Measurements from ENCODE around the gene CFAP97.
"Not testable (repeated sequence)": the region's sequence is repeated elsewhere in the genome, so short reads cannot be mapped to it uniquely, and the experiment has no call there.

Gene CFAP97

DNA sequence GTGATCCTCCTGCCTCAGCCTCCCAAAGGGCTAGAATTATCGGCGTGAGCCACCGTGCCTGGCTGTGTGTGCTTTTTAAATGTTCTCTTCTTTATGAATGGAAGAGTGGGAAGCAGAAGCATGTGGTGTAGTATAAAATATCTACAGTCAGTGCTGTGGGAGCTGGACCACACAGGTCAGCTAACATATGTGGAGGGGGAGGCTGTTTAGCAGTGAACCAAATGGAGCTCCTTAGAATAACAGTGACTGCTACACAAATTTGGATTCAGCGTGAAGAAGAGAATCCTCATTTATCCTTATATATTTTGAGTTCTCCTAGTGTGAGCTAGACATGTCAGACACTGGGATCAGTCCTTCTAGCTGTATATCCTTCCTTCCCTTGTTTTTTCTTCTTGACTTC is 8.8 kb upstream of the CFAP97 start:
- H3K27me3 ChIP-seq (ENCODE audit: insufficient read depth, insufficient read length) = peaks cover 18% of the 10 kb centered on the region
- TF ChIP-seq YY1 (IDR thresholded peaks at IDR 0.05; ENCODE audit: insufficient read depth, insufficient read length) (no peak), SUZ12 (IDR thresholded peaks at IDR 0.05; ENCODE audit: extremely low read depth, insufficient read depth, insufficient read length) (no peak), ZNF274 (IDR thresholded peaks at IDR 0.05; ENCODE audit: low read depth, low read length) (no peak)
- no peaks in the 10 kb centered on the region for H3K36me3 ChIP-seq (ENCODE audit: insufficient read depth, insufficient read length, low read length)
- H3K9ac ChIP-seq (ENCODE audit: insufficient read length, low read depth) = no peak overlapping the region
- no peaks in the 10 kb centered on the region for H3K9me3 ChIP-seq (ENCODE audit: insufficient read depth, low read length)
- no peak for DNase-seq (ENCODE audit: low read depth, low spot score)
- no peaks in the 10 kb centered on the region for H3K4me1 ChIP-seq (ENCODE audit: insufficient read depth, insufficient read length)
- no peak overlapping the region for H3K4me3 ChIP-seq (ENCODE audit: insufficient read length, low read depth)

DNA sequence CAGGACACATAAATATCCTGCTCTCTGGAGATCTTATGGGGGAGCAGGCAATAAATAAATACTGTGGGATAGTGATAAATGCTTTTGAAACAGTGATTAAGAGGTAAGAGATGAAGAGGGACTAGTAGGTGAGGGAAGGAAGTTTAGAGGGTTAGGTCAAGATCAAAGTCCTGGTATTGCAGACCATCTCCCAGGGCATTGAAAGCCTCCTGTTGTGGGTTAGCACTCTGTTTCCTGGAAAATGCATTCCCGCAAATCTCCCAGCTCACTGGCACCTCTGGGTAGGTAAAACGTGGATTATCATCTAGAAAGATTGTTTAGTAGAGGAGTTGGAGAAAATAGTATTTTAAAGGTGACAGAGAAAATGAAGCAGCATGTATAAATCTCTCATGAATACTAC is 7.8 kb upstream of the CFAP97 start:
- Histone ChIP-seq H3K4me1 (ENCODE audit: insufficient read depth, insufficient read length) (no peaks in the 10 kb centered on the region), H3K9ac (ENCODE audit: insufficient read length, low read depth) (no peak overlapping the region), H3K36me3 (ENCODE audit: insufficient read depth, insufficient read length, low read length) (no peaks in the 10 kb centered on the region), H3K9me3 (ENCODE audit: insufficient read depth, low read length) (no peaks in the 10 kb centered on the region), H3K4me3 (ENCODE audit: insufficient read length, low read depth) (no peak overlapping the region), H3K27me3 (ENCODE audit: insufficient read depth, insufficient read length) (peaks cover 18% of the 10 kb centered on the region)
- no peak for DNase-seq (ENCODE audit: low read depth, low spot score)
- TF ChIP-seq SUZ12 (IDR thresholded peaks at IDR 0.05; ENCODE audit: extremely low read depth, insufficient read depth, insufficient read length) (no peak), YY1 (IDR thresholded peaks at IDR 0.05; ENCODE audit: insufficient read depth, insufficient read length) (no peak), ZNF274 (IDR thresholded peaks at IDR 0.05; ENCODE audit: low read depth, low read length) (no peak)

DNA sequence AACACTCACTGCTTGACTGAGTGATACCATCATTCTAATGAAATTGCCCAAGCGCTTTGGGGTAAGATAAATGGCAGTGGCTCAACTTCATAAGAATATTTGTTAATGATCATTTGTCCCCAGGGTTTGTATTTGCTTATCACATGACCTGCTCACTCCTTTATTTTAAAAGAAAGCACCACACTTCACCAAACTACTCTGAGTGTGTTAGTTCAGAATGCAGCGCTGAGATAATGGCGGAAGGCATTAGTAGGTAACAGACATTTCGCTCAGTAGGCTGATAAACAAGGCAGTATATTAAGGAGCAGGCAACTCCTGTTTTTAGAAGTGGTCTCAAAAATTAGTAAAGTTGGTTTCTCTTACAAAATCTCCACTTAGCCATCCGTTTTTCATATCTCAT is 7.2 kb upstream of the CFAP97 start:
- Histone ChIP-seq H3K9ac (ENCODE audit: insufficient read length, low read depth) (no peak overlapping the region), H3K4me1 (ENCODE audit: insufficient read depth, insufficient read length) (no peaks in the 10 kb centered on the region), H3K36me3 (ENCODE audit: insufficient read depth, insufficient read length, low read length) (no peaks in the 10 kb centered on the region), H3K4me3 (ENCODE audit: insufficient read length, low read depth) (peak overlapping the region; percentile 59), H3K27me3 (ENCODE audit: insufficient read depth, insufficient read length) (peaks cover 18% of the 10 kb centered on the region), H3K9me3 (ENCODE audit: insufficient read depth, low read length) (no peaks in the 10 kb centered on the region)
- no peak for DNase-seq (ENCODE audit: low read depth, low spot score)
- TF ChIP-seq ZNF274 (IDR thresholded peaks at IDR 0.05; ENCODE audit: low read depth, low read length) = no peak
- no peak for TF ChIP-seq YY1 (IDR thresholded peaks at IDR 0.05; ENCODE audit: insufficient read depth, insufficient read length)
- no peak for TF ChIP-seq SUZ12 (IDR thresholded peaks at IDR 0.05; ENCODE audit: extremely low read depth, insufficient read depth, insufficient read length)

DNA sequence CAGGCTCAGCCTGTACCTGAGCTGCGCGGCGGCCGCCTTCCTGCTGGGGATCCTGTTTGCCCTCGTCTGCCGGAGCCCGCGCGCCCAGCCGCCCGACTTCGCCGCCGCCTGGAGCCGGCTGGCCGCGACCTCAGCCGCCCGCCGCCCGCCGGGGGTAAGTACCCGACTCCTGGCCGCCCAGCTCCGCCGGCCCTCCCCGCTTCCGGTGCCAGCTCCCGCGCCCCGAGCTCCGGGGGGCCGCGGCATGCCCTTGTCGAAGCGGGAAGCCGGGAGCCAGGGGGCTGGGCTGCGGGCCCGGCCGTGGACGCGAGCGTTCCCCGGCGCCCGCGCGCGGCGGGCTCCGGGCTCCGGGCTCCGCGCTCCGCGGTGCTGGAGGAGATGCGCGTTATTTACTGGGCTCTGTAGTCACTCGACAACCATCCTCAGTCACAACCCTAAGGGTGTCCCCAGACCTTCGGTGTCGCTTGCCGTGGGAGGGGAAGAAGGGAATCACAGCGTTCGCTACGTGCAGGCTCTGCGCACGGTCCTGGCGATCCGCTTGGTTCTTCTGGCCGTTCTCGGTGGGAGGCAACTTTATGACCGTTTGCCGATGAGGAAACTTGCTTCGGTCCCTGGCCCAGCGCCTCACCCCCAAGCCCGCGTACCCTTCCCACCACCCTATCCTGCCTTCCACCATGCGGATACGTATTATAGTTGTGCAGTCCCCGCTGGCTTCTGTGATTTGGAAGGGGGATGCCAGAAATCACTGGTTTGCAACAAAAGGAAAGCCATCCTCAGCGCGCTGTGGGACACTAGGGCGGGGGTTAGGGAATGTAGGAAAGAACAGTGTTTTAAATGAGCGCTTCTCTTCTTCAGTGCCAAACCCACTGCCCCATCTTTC is 6.5 kb upstream of the CFAP97 start:
- DNase-seq (ENCODE audit: low read depth, low spot score) = no peak
- H3K9me3 ChIP-seq (ENCODE audit: insufficient read depth, low read length) = no peaks in the 10 kb centered on the region

DNA sequence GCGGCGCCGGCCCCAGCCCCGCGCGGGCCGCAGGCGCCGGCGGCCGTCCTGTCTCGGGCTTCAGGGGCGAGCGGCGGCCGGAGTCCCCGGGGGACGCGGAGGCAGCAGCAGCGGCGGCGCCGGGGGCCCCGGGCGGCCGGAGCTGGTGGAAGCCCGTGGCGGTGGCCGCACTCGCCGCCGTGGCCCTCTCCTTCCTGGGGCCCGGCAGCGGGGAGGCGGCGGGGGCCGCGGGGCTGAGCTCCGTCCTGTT is 6.0 kb upstream of the CFAP97 start:
- not testable (repeated sequence) for H3K9me3 ChIP-seq (ENCODE audit: insufficient read depth, low read length); H3K4me1 ChIP-seq (ENCODE audit: insufficient read depth, insufficient read length); H3K36me3 ChIP-seq (ENCODE audit: insufficient read depth, insufficient read length, low read length); H3K9ac ChIP-seq (ENCODE audit: insufficient read length, low read depth); DNase-seq (ENCODE audit: low read depth, low spot score)
- Histone ChIP-seq H3K4me3 (ENCODE audit: insufficient read length, low read depth) (peak overlapping the region; percentile 59), H3K27me3 (ENCODE audit: insufficient read depth, insufficient read length) (peaks cover 20% of the 10 kb centered on the region)

More for the DNA sequence above, 6.5 kb upstream of the CFAP97 start:
- peak overlapping the region; percentile 59 for H3K4me3 ChIP-seq (ENCODE audit: insufficient read length, low read depth)
- H3K9ac ChIP-seq (ENCODE audit: insufficient read length, low read depth) = peak overlapping the region; percentile 74
- TF ChIP-seq ZNF274 (IDR thresholded peaks at IDR 0.05; ENCODE audit: low read depth, low read length) = no peak
- TF ChIP-seq SUZ12 (IDR thresholded peaks at IDR 0.05; ENCODE audit: extremely low read depth, insufficient read depth, insufficient read length) = no peak
- no peak for TF ChIP-seq YY1 (IDR thresholded peaks at IDR 0.05; ENCODE audit: insufficient read depth, insufficient read length)
- H3K4me1 ChIP-seq (ENCODE audit: insufficient read depth, insufficient read length) = no peaks in the 10 kb centered on the region
- no peaks in the 10 kb centered on the region for H3K36me3 ChIP-seq (ENCODE audit: insufficient read depth, insufficient read length, low read length)
- peaks cover 18% of the 10 kb centered on the region for H3K27me3 ChIP-seq (ENCODE audit: insufficient read depth, insufficient read length)

DNA sequence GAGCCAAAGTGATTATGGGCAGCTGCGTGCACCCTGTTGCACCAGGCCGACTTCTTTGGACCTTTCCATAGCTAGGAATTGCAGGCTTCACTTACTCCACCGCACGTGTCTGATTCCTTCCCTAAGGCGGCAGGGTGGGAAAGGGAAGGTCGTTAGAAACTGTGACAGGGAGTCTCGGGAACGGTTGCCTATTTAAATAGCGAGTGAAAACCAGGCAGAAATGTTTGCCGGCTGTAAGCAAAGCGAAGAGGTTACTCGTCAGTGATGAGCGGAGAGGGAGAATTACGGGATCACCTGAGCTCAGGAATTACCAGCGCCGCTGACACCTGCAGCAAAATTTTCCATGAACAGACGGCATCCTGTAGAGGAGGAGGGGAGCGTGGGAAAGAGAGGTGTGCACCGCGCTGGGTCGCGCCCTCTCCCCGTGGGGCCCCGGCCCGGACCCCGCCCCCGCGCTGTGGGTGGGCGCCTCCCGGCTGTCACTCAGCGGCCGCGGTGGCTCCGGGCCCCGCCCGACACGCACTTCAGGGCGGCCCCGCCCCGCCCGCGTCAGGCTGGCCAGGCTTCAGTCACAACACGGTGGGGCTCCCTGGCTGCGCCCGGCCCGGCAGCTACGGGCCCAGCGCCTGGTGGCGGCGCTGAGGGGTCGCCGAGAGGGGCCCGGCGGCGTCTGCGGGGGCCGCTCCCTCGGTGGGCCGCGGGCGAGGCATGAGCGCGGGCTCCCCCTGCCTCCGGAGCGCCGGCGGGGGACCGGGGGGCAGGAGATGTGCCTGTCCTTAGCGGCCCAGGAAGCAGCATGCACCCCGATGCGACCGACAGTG is 5.4 kb upstream of the CFAP97 start, which contains the start of gene SNX25:
TSS of gene SNX25 (plus strand) at position 568 of the 821 bp plus-strand sequence. CDS start at position 797, 229 bp downstream.
- Histone ChIP-seq H3K9ac (ENCODE audit: insufficient read length, low read depth) (peak within 1 kb of the TSS; percentile 74), H3K36me3 (ENCODE audit: insufficient read depth, insufficient read length, low read length) (no peaks in the 10 kb centered on the region), H3K27me3 (ENCODE audit: insufficient read depth, insufficient read length) (peaks cover 23% of the 10 kb centered on the region), H3K9me3 (ENCODE audit: insufficient read depth, low read length) (no peaks in the 10 kb centered on the region), H3K4me1 (ENCODE audit: insufficient read depth, insufficient read length) (no peaks in the 10 kb centered on the region), H3K4me3 (ENCODE audit: insufficient read length, low read depth) (peak within 1 kb of the TSS; percentile 59)
- DNase-seq (ENCODE audit: low read depth, low spot score) = peak; percentile 52
- TF ChIP-seq SUZ12 (IDR thresholded peaks at IDR 0.05; ENCODE audit: extremely low read depth, insufficient read depth, insufficient read length) (no peak), YY1 (IDR thresholded peaks at IDR 0.05; ENCODE audit: insufficient read depth, insufficient read length) (no peak), ZNF274 (IDR thresholded peaks at IDR 0.05; ENCODE audit: low read depth, low read length) (no peak)

DNA sequence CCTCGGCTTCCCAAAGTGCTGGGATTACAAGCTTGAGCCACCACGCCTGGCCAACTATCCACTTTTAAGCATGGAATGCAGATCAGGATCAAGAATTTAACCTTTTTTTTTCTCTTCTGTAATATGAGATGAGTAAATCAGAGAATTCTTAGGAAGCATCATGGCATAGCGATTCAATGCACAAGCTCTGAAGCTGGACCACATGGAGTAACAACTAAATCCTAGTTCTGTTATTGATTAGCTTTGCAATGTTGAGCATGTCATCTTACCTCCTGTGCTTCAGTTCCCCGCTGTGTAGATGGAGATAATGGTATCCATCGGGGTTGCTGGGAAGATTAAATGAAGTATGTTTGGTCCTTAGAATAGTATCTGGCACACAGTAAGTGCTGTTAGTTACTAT is 3.7 kb upstream of the CFAP97 start:
- TF ChIP-seq YY1 (IDR thresholded peaks at IDR 0.05; ENCODE audit: insufficient read depth, insufficient read length) = no peak
- TF ChIP-seq SUZ12 (IDR thresholded peaks at IDR 0.05; ENCODE audit: extremely low read depth, insufficient read depth, insufficient read length) = no peak
- no peak for TF ChIP-seq ZNF274 (IDR thresholded peaks at IDR 0.05; ENCODE audit: low read depth, low read length)
- no peak overlapping the region for H3K4me3 ChIP-seq (ENCODE audit: insufficient read length, low read depth)
- no peaks in the 10 kb centered on the region for H3K36me3 ChIP-seq (ENCODE audit: insufficient read depth, insufficient read length, low read length)
- peaks cover 23% of the 10 kb centered on the region for H3K27me3 ChIP-seq (ENCODE audit: insufficient read depth, insufficient read length)
- no peak for DNase-seq (ENCODE audit: low read depth, low spot score)
- no peaks in the 10 kb centered on the region for H3K9me3 ChIP-seq (ENCODE audit: insufficient read depth, low read length)
- no peaks in the 10 kb centered on the region for H3K4me1 ChIP-seq (ENCODE audit: insufficient read depth, insufficient read length)
- H3K9ac ChIP-seq (ENCODE audit: insufficient read length, low read depth) = no peak overlapping the region
